GM12892 (cell line): ENCODE measurements around the gene TEPSIN.

ENCODE experiments used
- POLR2A ChIP-seq: IDR thresholded peaks from 2 replicates; pipeline ENCODE4 v1.6.1; 2011; ENCODE audit warnings: low read depth, low read length, control low read depth
- POLR2AphosphoS5 ChIP-seq: IDR thresholded peaks from 2 replicates; pipeline ENCODE4 v1.6.1; 2011; ENCODE audit warnings: low read depth, low read length, control low read depth

DNA sequence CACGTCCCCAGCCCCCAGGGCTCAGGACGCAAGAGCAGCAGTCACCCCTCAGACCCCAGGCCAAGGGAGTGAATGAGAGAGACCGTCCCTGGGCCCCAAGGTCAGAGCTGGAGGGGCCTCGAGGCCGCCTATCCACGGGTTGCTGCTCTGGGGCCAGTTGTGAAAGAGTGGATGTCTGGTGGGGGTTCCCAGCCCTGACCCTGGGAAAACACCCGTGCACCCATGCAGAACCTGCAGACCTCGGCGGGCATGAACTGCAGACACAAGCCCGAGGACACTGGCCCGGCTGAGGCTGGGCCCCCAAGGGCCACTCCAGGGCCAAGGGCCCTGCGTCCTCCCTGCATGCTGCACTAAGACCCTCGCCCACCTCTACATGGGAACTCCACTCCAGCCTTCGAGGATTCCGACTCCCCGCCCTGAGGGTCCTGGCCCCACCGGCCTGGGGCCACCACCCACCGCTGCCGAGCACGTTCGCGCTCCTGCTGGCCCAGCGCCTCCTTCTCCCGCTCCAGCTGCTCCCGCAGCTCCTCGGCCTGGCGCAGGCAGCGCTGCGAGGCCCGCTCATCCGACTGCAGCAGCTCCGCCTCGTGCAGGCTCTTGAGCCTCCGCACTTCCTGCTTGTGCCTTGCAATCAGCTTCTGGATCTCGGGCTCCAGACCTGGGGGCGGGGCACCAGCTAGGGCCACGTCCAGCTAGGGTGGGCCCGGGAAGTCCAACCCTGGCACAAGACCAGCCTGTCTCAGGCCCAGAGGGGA lies 45.2 kb downstream of the TEPSIN start:
- TF ChIP-seq POLR2A (no peak), POLR2AphosphoS5 (no peak)
